ENCODE data around the gene ZNF766.

- no peak for TF ChIP-seq TAF1 (IDR thresholded peaks at IDR 0.05; ENCODE audit: control insufficient read depth, extremely low read depth, insufficient read depth, low read length, severe bottlenecking)
- TF ChIP-seq ZNF197 (CRISPR knock-in tag; IDR thresholded peaks at IDR 0.05; ENCODE audit: low read depth), result no peak
- no peak for TF ChIP-seq CTCF (IDR thresholded peaks at IDR 0.05 in 2 of 3, conservative IDR thresholded peaks at IDR 0.05 in 1 of 3; ENCODE audit: insufficient read depth in 2 of 3, low read depth in 1 of 3, low read length in 3 of 3)
- no peak for TF ChIP-seq MTA3 (IDR thresholded peaks at IDR 0.05; ENCODE audit: borderline replicate concordance)
- TF ChIP-seq ZNF239 (CRISPR knock-in tag; IDR thresholded peaks at IDR 0.05), result no peak
- no peak for TF ChIP-seq POLR2AphosphoS2 (IDR thresholded peaks at IDR 0.05; ENCODE audit: low read length)
- no peak for TF ChIP-seq USF2 (CRISPR knock-in tag; IDR thresholded peaks at IDR 0.05)
- TF ChIP-seq POLR2A (conservative IDR thresholded peaks at IDR 0.05), result no peak
- TF ChIP-seq ZNF143 (CRISPR knock-in tag; IDR thresholded peaks at IDR 0.05), result no peak
- no peak for TF ChIP-seq BCLAF1 (IDR thresholded peaks at IDR 0.05; ENCODE audit: borderline replicate concordance in 1 of 2, control insufficient read depth in 1 of 2, low read depth in 2 of 2, low read length in 1 of 2)
- no peak for TF ChIP-seq SAP30 (IDR thresholded peaks at IDR 0.05; ENCODE audit: borderline replicate concordance, insufficient read depth, low read depth, low read length, poor library complexity, severe bottlenecking)
- no peak for TF ChIP-seq ZNF592 (IDR thresholded peaks at IDR 0.05)
Observed at GRCh38 chr19:52226652-52227051, 42.7 kb upstream of the ZNF766 start.
